ENCODE data around the gene AKT1.

AKT1 gene

GRCh38 chr14:104822821-104823615 is 27.5 kb upstream of the AKT1 start:
- H3K4me3 ChIP-seq (replicated peaks; ENCODE audit: low read depth, low read length) = no peak overlapping the region
- DNase-seq (ENCODE audit: low read depth) = no peak
- TF ChIP-seq CTCF (IDR thresholded peaks at IDR 0.05; ENCODE audit: low read length, missing control alignments) = no peak

GRCh38 chr14:104821971-104822608 is 26.5 kb upstream of the AKT1 start:
- no peak for TF ChIP-seq CTCF (IDR thresholded peaks at IDR 0.05; ENCODE audit: low read length, missing control alignments)
- no peak overlapping the region for H3K4me3 ChIP-seq (replicated peaks; ENCODE audit: low read depth, low read length)
- DNase-seq (ENCODE audit: low read depth) = no peak

GRCh38 chr14:104821229-104821945 is 25.8 kb upstream of the AKT1 start:
- TF ChIP-seq CTCF (IDR thresholded peaks at IDR 0.05; ENCODE audit: low read length, missing control alignments) = no peak
- no peak for DNase-seq (ENCODE audit: low read depth)
- no peak overlapping the region for H3K4me3 ChIP-seq (replicated peaks; ENCODE audit: low read depth, low read length)

- H3K4me3 ChIP-seq (replicated peaks; ENCODE audit: low read depth, low read length) = no peak overlapping the region
- DNase-seq (ENCODE audit: low read depth) = peak; percentile 73
These were observed 25.2 kb upstream of the AKT1 start for GRCh38 chr14:104820669-104821228.

GRCh38 chr14:104819361-104819781 is 23.8 kb upstream of the AKT1 start:
- no peak overlapping the region for H3K4me3 ChIP-seq (replicated peaks; ENCODE audit: low read depth, low read length)
- TF ChIP-seq CTCF (IDR thresholded peaks at IDR 0.05; ENCODE audit: low read length, missing control alignments) = no peak
- no peak for DNase-seq (ENCODE audit: low read depth)

More at GRCh38 chr14:104820669-104821228, 25.2 kb upstream of the AKT1 start:
- peak; percentile 68 for TF ChIP-seq CTCF (IDR thresholded peaks at IDR 0.05; ENCODE audit: low read length, missing control alignments)

- TF ChIP-seq CTCF (IDR thresholded peaks at IDR 0.05; ENCODE audit: low read length, missing control alignments) = no peak
- no peak overlapping the region for H3K4me3 ChIP-seq (replicated peaks; ENCODE audit: low read depth, low read length)
- DNase-seq (ENCODE audit: low read depth) = no peak
These were observed 23.2 kb upstream of the AKT1 start for GRCh38 chr14:104818714-104819161.
